NCI-H345 treated with DMSO at 0.1 percent for 48 hours (cell line): ENCODE data around the gene SDHA.
"Not testable (repeated sequence)": the region's sequence is repeated elsewhere in the genome, so short reads cannot be mapped to it uniquely, and the experiment has no call there.

Source experiments
- DNase-seq: peaks from one replicate; lab custom pipeline; 2025; ENCODE audit not compliant: unreplicated experiment; lab: John Stamatoyannopoulos, UW

The SDHA gene

GRCh38 chr5:251975-252374, 33.9 kb downstream of the SDHA start:
- DNase-seq = not testable (repeated sequence)

DNA sequence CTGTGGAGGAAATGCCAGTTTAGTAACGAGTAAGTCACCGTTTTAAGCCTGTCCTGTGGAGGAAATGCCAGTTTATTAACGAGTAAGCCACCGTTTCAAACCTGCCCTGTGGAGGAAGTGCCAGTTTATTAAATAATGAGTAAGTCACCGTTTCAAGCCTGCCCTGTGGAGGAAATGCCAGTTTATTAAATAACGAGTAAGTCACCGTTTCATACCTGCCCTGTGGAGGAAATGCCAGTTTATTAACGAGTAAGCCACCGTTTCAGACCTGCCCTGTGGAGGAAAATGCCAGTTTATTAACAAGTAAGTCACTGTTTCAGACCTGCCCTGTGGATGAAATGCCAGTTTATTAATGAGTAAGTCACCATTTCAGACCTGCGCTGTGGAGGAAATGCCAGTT, 34.4 kb downstream of the SDHA start:
- DNase-seq = no peak

GRCh38 chr5:254322-254721, 36.2 kb downstream of the SDHA start:
- not testable (repeated sequence) for DNase-seq

DNA sequence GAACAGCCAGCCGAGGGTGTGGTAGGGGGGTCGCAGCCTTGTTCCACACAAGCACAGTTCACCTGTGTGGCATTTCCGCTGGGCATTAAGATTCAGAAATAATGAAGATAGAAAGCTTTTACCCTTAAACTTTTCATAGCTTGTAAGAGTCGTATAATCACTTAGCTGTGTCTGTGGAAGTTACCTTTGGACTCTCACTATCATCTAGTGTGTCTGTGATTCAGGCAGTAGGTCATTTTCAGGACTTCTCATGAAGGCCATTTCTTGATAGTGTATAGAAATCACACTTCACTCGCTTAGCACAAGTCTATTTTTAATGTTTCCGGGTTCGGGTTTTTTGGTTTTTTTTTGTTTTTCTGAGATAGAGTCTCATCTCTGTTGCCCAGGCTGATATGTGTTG, 37.0 kb downstream of the SDHA start:
- not testable (repeated sequence) for DNase-seq

DNA sequence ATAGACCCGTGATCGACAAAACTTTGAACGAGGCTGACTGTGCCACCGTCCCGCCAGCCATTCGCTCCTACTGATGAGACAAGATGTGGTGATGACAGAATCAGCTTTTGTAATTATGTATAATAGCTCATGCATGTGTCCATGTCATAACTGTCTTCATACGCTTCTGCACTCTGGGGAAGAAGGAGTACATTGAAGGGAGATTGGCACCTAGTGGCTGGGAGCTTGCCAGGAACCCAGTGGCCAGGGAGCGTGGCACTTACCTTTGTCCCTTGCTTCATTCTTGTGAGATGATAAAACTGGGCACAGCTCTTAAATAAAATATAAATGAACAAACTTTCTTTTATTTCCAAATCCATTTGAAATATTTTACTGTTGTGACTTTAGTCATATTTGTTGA, 38.2 kb downstream of the SDHA start:
- DNase-seq = not testable (repeated sequence)

GRCh38 chr5:257148-257547, 39.0 kb downstream of the SDHA start:
- DNase-seq = no peak

DNA sequence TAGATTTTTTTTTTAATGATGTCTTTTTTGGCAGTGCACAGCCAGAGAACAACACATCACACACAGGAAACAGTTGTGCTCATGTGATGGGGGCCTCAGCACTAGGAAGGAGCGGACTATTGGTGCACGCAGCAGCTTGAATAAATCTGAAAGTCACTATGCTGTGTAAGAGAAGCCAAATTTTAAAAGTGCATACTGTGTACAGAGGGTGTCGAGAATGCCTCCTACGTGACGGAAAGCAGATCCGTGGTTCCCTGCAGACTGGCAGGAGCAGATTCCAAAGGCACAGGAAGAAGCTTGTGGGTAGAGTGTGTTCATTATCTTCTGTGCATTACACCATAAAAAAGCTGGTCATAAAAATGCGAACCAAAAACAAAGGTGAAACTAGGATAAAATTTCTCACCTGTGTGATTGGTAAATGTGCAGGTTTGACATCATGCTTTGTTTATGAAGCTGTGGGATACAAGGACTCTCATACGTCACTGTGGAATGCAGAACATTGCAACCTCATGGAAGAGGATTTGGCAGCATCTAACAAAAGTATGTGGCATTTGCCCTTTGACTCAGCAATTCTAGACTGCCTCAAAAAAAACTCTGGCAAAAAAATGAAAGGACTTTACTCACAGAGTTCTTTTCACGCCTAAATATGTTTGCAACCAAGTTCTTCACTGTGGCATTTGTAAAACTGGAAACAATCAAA, 45.3 kb downstream of the SDHA start:
- DNase-seq = not testable (repeated sequence)

DNA sequence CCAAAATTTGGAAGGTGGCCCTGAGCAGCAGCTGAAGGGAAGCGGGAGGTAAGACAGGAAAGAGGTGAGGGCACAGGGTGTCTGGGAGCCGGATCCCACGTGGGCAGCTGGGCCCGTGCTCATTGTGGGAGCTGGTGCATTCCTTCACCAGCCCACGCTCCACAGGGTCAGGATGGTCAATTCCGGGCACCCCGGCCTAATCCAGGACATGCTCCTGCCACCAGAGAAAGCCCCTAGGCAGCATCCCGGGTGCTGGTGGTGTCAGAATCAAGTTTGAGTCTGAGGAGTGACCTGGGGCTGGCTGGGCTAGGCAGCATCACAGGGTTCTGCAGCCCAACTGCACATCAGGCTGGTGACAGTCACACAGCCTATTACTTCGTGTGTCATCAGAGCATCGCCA, 46.2 kb downstream of the SDHA start:
- no peak for DNase-seq

DNA sequence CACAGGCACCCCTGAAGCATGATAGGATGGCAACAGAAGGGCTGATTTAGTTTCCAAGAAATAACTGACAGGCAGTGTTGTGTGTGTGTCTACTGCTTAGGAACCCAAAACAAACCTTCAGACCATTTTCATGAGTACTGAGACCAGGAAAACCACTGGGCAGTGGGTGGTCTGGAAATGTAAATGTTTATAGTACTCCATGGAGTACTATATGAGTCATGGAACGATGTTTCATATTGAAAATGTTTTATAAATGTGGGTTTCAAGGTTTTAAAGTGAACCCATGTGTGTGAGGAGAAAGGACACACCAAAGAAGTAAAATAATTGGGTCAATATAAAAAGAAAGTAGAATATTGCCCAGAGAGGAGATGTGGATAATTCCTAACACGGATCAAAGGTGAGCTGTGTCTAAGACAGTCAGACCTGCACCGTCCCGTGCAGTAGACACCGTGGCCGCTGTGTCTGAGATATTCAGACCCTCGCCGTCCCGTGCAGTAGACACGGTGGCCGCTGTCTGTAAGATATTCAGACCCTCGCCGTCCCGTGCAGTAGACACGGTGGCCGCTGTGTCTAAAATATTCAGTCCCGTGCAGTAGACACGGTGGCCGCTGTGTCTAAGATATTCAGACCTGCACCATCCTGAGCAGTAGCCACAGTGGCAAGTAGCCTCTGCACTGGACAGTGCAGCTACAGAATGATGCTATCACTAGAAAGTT, 48.3 kb downstream of the SDHA start:
- DNase-seq = not testable (repeated sequence)

GRCh38 chr5:267716-268115, 49.6 kb downstream of the SDHA start:
- DNase-seq = no peak

GRCh38 chr5:270340-270739, 52.2 kb downstream of the SDHA start:
- DNase-seq = no peak

DNA sequence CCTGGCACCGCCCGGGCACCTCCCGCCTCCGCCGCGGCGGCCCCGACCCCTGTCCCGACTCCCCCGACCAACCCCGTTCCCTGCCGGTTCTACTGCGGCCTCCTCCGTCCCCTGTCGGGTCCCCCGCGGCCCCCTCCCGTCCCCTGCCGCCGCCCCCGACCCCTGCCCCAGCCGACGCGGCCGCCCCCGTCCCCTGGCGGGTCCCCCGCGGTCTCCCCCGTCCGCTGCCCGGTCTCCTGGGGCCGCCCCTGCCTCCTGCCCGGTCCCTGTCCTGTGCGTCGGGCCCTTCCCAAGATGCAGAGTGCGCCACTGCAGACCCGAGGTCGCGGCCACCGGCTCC, 53.7 kb downstream of the SDHA start:
- not testable (repeated sequence) for DNase-seq

DNA sequence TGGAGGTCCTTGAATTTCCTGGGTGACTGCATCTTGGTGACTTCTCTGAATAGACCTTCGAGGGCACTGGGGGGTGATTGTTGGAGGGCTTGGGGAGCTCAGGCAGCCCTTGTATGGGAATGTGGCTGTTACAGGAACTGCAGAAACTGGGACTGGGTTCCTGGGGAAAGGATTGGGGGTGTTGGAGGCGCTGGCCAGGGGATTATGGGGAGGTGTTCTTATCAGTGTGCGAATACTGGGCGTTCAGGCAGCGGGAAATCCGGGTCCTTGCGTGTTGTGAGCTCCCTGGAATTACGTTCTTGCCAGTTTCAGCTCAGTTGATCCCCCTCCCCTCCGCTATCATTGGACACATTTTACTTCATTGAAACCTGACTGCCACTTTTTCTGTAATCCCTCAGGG, 55.0 kb downstream of the SDHA start:
- DNase-seq = not testable (repeated sequence)

DNA sequence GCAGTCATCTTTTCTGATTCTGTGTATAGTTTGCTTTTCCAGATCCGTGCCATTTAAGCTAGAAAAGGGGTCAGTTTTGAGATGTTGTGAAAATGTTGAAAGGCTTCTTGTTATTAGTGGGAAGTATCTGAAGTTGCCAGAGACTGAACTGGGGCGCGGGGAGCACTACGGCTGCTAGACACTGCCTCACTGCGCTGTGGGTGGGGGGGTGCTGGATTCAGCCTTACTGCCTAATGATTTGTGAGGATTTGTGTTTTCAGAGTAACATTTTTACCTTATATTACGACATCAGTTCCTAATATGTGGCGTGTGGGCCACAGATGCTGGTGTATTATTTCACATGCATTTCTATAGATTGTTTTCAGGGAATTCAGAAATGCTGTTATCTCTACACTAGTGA, 55.4 kb downstream of the SDHA start:
- not testable (repeated sequence) for DNase-seq

DNA sequence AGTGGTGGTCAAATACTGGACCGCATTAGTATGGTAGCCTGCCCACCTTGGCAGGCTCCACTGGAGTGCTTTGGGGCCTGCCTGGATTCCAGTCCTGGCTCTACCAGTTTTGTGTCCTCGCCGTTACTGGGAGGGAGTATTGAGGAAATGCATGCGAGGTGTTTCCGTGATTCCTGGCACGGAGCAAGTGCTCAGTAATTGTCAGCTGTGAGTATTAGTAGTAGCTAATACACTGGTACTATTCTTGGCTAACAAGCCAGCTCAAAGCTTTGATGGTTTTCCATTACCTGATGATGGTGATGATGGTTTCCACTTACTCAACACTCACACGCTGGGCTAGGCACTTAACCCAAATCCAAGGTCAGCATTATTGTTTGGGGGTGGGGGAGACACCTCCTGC, 56.2 kb downstream of the SDHA start:
- DNase-seq = not testable (repeated sequence)

- no peak for DNase-seq
Observed at GRCh38 chr5:278646-279045, 60.5 kb downstream of the SDHA start.

- DNase-seq = not testable (repeated sequence)
Observed at GRCh38 chr5:279051-279665, 61.0 kb downstream of the SDHA start.

GRCh38 chr5:285991-286557, 68.0 kb downstream of the SDHA start:
- DNase-seq = no peak

- DNase-seq = not testable (repeated sequence)
Observed at GRCh38 chr5:290200-290599, 72.1 kb downstream of the SDHA start.

GRCh38 chr5:291345-291744, 73.2 kb downstream of the SDHA start:
- not testable (repeated sequence) for DNase-seq

DNA sequence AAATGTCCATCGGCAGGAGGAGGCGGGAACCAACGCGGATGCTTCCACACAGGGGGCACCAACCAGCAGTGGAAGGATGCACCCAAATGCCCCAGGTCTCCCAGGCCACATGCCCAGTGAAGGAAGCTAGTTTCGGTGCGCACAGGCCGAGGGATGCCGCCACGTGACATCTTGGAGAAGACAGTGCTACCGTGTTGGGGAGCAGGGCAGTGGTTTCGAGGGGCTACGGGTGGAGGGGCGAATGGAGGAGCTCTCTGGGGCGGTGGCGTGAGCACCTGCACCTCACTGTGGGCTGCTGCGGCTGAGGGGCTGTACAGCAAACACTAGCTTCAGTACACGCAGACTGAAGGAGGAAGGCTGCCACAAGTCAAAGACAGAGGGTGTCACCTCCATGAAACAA, 76.7 kb downstream of the SDHA start:
- not testable (repeated sequence) for DNase-seq

DNA sequence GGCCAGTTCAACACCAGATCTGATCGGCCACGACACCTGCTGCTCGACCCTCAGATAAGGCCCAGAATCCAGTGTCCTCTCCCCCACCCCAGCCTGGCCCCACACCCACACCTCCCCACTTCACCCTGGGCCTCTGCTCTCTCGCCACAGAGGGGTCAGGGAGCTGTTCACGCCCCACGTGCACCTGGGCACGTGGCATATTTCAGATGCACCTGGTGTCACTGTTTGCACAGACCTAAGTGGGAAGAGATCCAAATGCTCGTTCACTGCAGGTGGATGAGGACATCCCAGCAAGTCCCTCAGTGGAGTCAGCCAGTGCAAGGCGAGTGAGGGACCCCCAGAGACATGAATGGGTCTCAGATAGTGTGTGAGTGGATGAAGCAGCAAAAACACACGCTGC, 78.1 kb downstream of the SDHA start:
- not testable (repeated sequence) for DNase-seq
